Adrenal gland (tissue), 12 donors: ENCODE results near the gene LAMA2. TPM values are rescaled to one million over a fixed set of nuclear protein-coding genes. Genes with fewer than 3 reads are reported as not detected.

Experiments used
- DNase-seq, 7 donors: peaks; one replicate each; pipeline ENCODE4 v3.0.0-alpha.2; 2019 to 2020
- H3K27ac ChIP-seq, 5 donors: fragments of 200-600 bp; sonication (generic) in 4 of 5; 1 replicate in 3 of 5; 2 replicates in 2 of 5; pipeline versions ENCODE4 v1.5.1 to v1.8.0; 2016 to 2020; ENCODE audit warnings: mild to moderate bottlenecking in 1 of 5
- H3K27me3 ChIP-seq: fragments of 200-600 bp; 2 replicates; pipeline ENCODE4 v1.8.0; 2021
- H3K36me3 ChIP-seq, 2 donors: fragments of 200-600 bp; replicated peaks in 1 of 2; 1 replicate in 1 of 2; 2 replicates in 1 of 2; pipeline versions ENCODE4 v1.5.1 to v1.8.0; 2018 to 2022
- H3K4me1 ChIP-seq, 2 donors: fragments of 200-600 bp; replicated peaks in 1 of 2; 1 replicate in 1 of 2; 2 replicates in 1 of 2; pipeline versions ENCODE4 v1.5.1 to v1.8.0; 2018 to 2021
- H3K4me3 ChIP-seq, 4 donors: fragments of 200-600 bp; sonication (generic) in 3 of 4; one replicate each; pipeline ENCODE4 v1.5.1; 2016 to 2018
- H3K9me3 ChIP-seq, 3 donors: fragments of 200-600 bp; sonication (generic) in 1 of 3; replicated peaks in 1 of 3; 1 replicate in 2 of 3; 2 replicates in 1 of 3; pipeline versions ENCODE4 v1.5.1 to v1.8.0; 2016 to 2021
- POLR2A ChIP-seq, 2 donors: fragments of 450-650 bp; IDR thresholded peaks; one replicate each; pipeline ENCODE4 v1.6.1; 2017; ENCODE audit warnings: antibody characterized with exemption in 2 of 2, mild to moderate bottlenecking in 2 of 2, moderate library complexity in 1 of 2
- WGBS, 4 donors: extraction: QIAGEN DNeasy Blood & Tissue Kit in 2 of 4; methylation state at CpG; one replicate each; pipeline versions ENCODE4 v1.1.5 to v1.1.7; 2013 to 2017; 5-methylcytosine and 5-hydroxymethylcytosine counted together
- intact Hi-C, 2 donors: fragments of 100-400 bp; cut with DNase I; formaldehyde crosslinking; loops; one replicate each; pipeline versions ENCODE4 v1.14.1 to v1.15.0; 2022 to 2023
- polyA plus RNA-seq, 3 donors: library from polyadenylated mRNA; stranded (reverse); fragments of 200-250 nt in 2 of 3; fragments of 350-450 nt in 1 of 3; fragmentation: Illumina TruSeq in 1 of 3; extraction: RNeasy Lipid Tissue Mini Kit (QIAGEN cat#74804) in 1 of 3; gene quantifications; one replicate each; pipeline ENCODE4 v1.2.3, GENCODE V29; 2013 to 2014
- total RNA-seq, 9 donors: library from RNA; depleted of rRNA in 4 of 9; stranded (reverse); fragments of >200 nt in 4 of 9; fragments of 120-200 nt in 1 of 9; fragmentation: NEBNext Ultra II Directional in 1 of 9; extraction: Animal tissue kit (Norgen Biotek cat#: 25700) in 1 of 9; gene quantifications; one replicate each; pipeline versions ENCODE4 v1.1.0 to v1.2.4, GENCODE V29; 2013 to 2023
- TF ChIP-seq, protein P1 (sequence below), 6 experiments: fragments of 450-650 bp in 4 of 6; fragments of 200-600 bp in 2 of 6; sonication (generic) in 1 of 6; IDR thresholded peaks; 1 replicate in 5 of 6; 2 replicates in 1 of 6; pipeline versions ENCODE4 v1.5.1 to v1.8.0; 2016 to 2021; ENCODE audit warnings: antibody characterized with exemption in 6 of 6, mild to moderate bottlenecking in 2 of 6, moderate library complexity in 1 of 6
- donor health status: healthy with polysubstance abuse.
- donor health status: Bipolar disorder and iron deficiency.
- donor health status: DM: yes; HTN: yes; CAD: no.
- donor health status: DM: no; HTN: no; CAD: no.
- donor health status: DM: no; HTN: no; CAD: no.
- donor health status: DM: yes; HTN: yes; CAD: no.

LAMA2 gene
- total and polyA plus RNA-seq, 12 donors = 5.8 to 105 (median 38.9) TPM

DNA sequence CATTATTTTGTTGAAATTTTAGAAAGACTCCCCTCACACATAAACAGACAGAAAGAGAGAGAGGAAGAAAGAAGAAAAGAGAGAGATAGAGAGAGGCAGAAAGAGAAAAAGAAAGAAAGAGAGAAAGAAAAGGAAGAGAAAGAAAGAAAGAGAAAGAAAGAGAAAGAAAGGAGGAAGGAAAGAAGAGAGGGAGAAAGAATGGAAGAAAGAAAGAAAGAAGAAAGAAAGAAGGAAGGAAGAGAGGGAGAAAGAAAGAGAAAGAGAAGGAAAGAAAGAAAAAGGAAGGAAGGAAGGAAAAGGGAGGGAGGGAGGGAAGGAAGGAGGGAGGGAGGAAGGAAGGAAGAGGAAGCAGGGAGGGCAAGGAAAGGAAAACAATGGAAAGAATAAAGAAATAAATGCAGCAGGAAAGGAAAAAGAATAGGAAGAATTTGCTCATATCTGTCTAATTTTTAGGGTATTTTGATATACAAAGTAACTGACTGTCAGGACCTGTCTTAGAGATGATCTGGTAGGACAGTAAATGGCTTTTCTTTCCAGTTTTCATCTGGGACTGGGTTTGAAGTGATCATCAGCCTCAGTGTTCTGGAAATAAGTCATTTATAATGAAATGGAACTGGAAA, 325.6 kb downstream of the LAMA2 start:
- Histone ChIP-seq H3K4me1 (no peaks in the 10 kb centered on the region), H3K27me3 (no peaks in the 10 kb centered on the region), H3K9me3 (peaks cover 0 to 3% (median 0%) of the 10 kb centered on the region in 3 donors), H3K4me3 (no peak overlapping the region), H3K27ac (no peak overlapping the region), H3K36me3 (no peaks in the 10 kb centered on the region)
- intact Hi-C loops = no loop called here
- TF ChIP-seq, protein P1, sequence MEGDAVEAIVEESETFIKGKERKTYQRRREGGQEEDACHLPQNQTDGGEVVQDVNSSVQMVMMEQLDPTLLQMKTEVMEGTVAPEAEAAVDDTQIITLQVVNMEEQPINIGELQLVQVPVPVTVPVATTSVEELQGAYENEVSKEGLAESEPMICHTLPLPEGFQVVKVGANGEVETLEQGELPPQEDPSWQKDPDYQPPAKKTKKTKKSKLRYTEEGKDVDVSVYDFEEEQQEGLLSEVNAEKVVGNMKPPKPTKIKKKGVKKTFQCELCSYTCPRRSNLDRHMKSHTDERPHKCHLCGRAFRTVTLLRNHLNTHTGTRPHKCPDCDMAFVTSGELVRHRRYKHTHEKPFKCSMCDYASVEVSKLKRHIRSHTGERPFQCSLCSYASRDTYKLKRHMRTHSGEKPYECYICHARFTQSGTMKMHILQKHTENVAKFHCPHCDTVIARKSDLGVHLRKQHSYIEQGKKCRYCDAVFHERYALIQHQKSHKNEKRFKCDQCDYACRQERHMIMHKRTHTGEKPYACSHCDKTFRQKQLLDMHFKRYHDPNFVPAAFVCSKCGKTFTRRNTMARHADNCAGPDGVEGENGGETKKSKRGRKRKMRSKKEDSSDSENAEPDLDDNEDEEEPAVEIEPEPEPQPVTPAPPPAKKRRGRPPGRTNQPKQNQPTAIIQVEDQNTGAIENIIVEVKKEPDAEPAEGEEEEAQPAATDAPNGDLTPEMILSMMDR (IDR thresholded peaks at IDR 0.05) = no peak
- TF ChIP-seq POLR2A (IDR thresholded peaks at IDR 0.05) = no peak
- DNase-seq = no peak

DNA sequence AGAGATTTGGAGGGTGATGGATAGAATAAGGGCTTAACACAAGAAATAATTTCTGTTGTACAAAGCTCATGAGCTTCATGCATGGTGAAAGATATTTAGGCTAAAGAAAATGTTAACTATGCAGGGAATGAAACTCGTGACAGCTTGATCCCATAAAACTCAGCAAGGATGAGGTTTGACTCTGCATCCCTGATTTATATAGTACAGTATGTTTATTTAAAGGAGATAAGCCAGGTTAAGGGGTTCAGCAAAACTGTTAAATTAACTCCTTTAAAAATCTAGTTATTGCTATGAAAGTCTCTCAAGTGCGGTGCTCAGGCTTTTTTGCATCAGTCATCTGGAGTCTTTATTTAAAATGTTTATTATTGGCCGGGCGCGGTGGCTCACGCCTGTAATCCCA, 326.4 kb downstream of the LAMA2 start:
- no peaks in the 10 kb centered on the region for H3K36me3 ChIP-seq
- peaks cover 0 to 3% (median 0%) of the 10 kb centered on the region in 3 donors for H3K9me3 ChIP-seq
- no peak overlapping the region for H3K27ac ChIP-seq
- no peak for DNase-seq
- TF ChIP-seq, protein P1 (IDR thresholded peaks at IDR 0.05) = no peak
- TF ChIP-seq POLR2A (IDR thresholded peaks at IDR 0.05) = no peak
- H3K27me3 ChIP-seq = no peaks in the 10 kb centered on the region
- H3K4me1 ChIP-seq = no peaks in the 10 kb centered on the region
- 71 to 91% (median 79%) methylated on average over 6 of the region's 6 CpGs for WGBS, 4 donors
- intact Hi-C loops = no loop called here
- no peak overlapping the region for H3K4me3 ChIP-seq

DNA sequence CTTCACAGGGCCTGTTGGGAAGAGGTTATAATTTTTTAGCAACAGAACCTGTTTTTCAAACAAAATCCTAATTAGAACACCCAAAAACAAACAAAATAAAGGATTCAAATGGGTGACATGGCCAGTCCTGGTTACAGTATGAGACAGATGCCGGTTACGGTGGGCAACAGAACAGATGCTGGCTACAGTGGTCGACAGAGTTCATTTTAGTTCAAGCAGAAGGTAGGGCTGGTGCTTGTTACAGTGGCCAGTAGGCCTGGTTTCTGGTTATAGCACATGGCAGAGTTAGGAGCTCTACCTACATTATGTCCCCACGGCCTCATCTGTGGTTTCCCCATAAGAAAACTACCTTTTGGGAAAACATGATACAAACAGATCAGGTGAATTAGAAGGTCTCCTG, 327.7 kb downstream of the LAMA2 start:
- no peaks in the 10 kb centered on the region for H3K4me1 ChIP-seq
- no peak overlapping the region for H3K27ac ChIP-seq
- H3K9me3 ChIP-seq = peaks cover 0 to 3% (median 0%) of the 10 kb centered on the region in 3 donors
- intact Hi-C loops = no loop called here
- H3K36me3 ChIP-seq = no peaks in the 10 kb centered on the region
- 90 to 94% (median 91%) methylated on average over 4 of the region's 4 CpGs for WGBS, 4 donors
- no peaks in the 10 kb centered on the region for H3K27me3 ChIP-seq
- DNase-seq = no peak
- TF ChIP-seq, protein P1 (IDR thresholded peaks at IDR 0.05) = no peak
- TF ChIP-seq POLR2A (IDR thresholded peaks at IDR 0.05) = no peak
- no peak overlapping the region for H3K4me3 ChIP-seq

DNA sequence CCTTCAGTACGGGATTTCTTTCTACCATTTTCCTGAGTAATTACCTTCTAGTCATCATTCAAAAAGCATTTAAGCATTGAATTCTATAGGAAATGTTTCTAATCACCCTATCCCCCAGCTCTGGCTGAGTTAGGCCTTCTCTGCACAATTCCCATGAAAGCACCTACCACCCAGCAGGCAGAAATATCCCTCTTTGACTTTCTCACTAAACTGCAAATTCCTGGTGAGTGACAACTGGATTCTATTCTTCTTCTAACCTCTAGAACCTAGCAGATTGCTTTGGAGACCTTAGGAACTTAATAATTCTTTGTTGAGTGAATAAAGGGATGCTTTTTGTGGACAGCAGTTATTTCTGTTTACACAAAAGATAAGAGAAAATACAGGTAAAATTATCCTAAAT, 328.7 kb downstream of the LAMA2 start:
- Histone ChIP-seq H3K27me3 (no peaks in the 10 kb centered on the region), H3K4me1 (no peaks in the 10 kb centered on the region), H3K27ac (no peak overlapping the region), H3K9me3 (peaks cover 0 to 3% (median 0%) of the 10 kb centered on the region in 3 donors), H3K36me3 (no peaks in the 10 kb centered on the region), H3K4me3 (no peak overlapping the region)
- TF ChIP-seq POLR2A (IDR thresholded peaks at IDR 0.05) = no peak
- TF ChIP-seq, protein P1 (IDR thresholded peaks at IDR 0.05) = no peak
- no peak for DNase-seq
- intact Hi-C loops = no loop called here
- 67 to 90% (median 81%) methylated on average over 1 of the region's 1 CpG for WGBS, 4 donors
